Body of pancreas (tissue), 4 donors: ENCODE measurements around the gene ZFPL1. TPM values are rescaled to one million over a fixed set of nuclear protein-coding genes. Genes with fewer than 3 reads are reported as not detected.

ENCODE experiments used
- ATAC-seq: fragments of 150-250 bp; one replicate; pipeline ENCODE4 v1.9.1; 2016
- DNase-seq, 4 donors: peaks; one replicate each; pipeline ENCODE4 v3.0.0-alpha.2; 2019
- H3K27ac ChIP-seq, 4 donors: fragments of 200-600 bp; sonication (generic); 1 replicate in 3 of 4; 2 replicates in 1 of 4; pipeline versions ENCODE4 v1.5.1 to v1.6.1; 2016 to 2019; ENCODE audit warnings: mild to moderate bottlenecking in 1 of 4, mixed read lengths in 1 of 4, moderate library complexity in 1 of 4
- H3K27me3 ChIP-seq, 2 donors: fragments of 200-600 bp; sonication (generic); one replicate each; pipeline ENCODE4 v1.6.0; 2016; ENCODE audit warnings: mild to moderate bottlenecking in 1 of 2
- H3K36me3 ChIP-seq, 2 donors: fragments of 200-600 bp; sonication (generic); replicated peaks in 1 of 2; 2 replicates each; pipeline ENCODE4 v1.5.1; 2016; ENCODE audit warnings: low read depth in 2 of 2; ENCODE audit not compliant: insufficient read depth in 1 of 2
- H3K4me1 ChIP-seq: fragments of 200-600 bp; sonication (generic); one replicate; pipeline ENCODE4 v1.6.0; 2016
- H3K4me3 ChIP-seq, 2 donors: fragments of 200-600 bp; sonication (generic); 1 replicate in 1 of 2; 2 replicates in 1 of 2; pipeline ENCODE4 v1.5.1; 2016 to 2019
- H3K9me3 ChIP-seq, 3 donors: fragments of 200-600 bp; sonication (generic); 1 replicate in 2 of 3; 2 replicates in 1 of 3; pipeline ENCODE4 v1.5.1; 2016
- POLR2A ChIP-seq, 3 donors: fragments of 450-650 bp; IDR thresholded peaks; one replicate each; pipeline ENCODE4 v1.6.1; 2016; ENCODE audit warnings: antibody characterized with exemption in 3 of 3, mild to moderate bottlenecking in 2 of 3
- WGBS, 2 donors: methylation state at CpG; one replicate each; pipeline ENCODE4 v1.1.5; 2017; 5-methylcytosine and 5-hydroxymethylcytosine counted together
- intact Hi-C: fragments of 100-400 bp; cut with DNase I; formaldehyde crosslinking; loops from one replicate; pipeline ENCODE4 v1.15.1; 2023
- total RNA-seq, 2 donors: library from RNA; depleted of rRNA; stranded (reverse); fragments of >200 nt; gene quantifications; one replicate each; pipeline ENCODE4 v1.1.0, GENCODE V29; 2016
- TF ChIP-seq, protein P1 (sequence below), 7 experiments: fragments of 450-650 bp in 4 of 7; fragments of 200-600 bp in 3 of 7; sonication (generic) in 3 of 7; IDR thresholded peaks; one replicate each; pipeline ENCODE4 v1.5.1; 2016 to 2019; ENCODE audit warnings: antibody characterized with exemption in 7 of 7

The ZFPL1 gene
- total RNA-seq, 2 donors from 2014 or later = 23.1 to 29.3 TPM

DNA sequence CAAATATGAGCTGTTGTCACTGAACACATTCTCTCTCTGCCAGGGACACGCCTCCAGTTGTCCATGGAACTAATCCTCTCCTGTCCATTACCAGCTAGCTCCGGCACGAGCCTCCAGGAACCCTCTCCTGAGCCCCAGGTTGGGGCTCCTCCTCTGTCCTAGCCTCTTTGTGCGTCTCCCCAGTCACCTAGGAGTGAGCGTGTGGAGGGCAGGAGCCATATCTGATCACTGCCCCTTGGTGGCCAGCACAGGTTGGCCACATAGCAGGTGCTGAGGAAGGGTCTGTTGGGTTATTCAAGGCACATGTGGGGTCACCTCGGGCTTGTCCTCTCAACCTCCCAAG lies 47.8 kb downstream of the ZFPL1 start:
- WGBS, 2 donors = 28 to 58% methylated on average over 6 of the region's 6 CpGs
- H3K36me3 ChIP-seq = peaks cover 30 to 46% of the 10 kb centered on the region in 2 donors
- H3K27ac ChIP-seq = peak overlapping the region in 1 of 4 donors; percentile 98
- H3K4me3 ChIP-seq = no peak overlapping the region
- H3K9me3 ChIP-seq = no peaks in the 10 kb centered on the region
- no peaks in the 10 kb centered on the region for H3K27me3 ChIP-seq
- DNase-seq (peak in 1 of 4 donors; percentile 14), ATAC-seq (no peak)
- no peak for TF ChIP-seq POLR2A (IDR thresholded peaks at IDR 0.05)
- TF ChIP-seq, protein P1, sequence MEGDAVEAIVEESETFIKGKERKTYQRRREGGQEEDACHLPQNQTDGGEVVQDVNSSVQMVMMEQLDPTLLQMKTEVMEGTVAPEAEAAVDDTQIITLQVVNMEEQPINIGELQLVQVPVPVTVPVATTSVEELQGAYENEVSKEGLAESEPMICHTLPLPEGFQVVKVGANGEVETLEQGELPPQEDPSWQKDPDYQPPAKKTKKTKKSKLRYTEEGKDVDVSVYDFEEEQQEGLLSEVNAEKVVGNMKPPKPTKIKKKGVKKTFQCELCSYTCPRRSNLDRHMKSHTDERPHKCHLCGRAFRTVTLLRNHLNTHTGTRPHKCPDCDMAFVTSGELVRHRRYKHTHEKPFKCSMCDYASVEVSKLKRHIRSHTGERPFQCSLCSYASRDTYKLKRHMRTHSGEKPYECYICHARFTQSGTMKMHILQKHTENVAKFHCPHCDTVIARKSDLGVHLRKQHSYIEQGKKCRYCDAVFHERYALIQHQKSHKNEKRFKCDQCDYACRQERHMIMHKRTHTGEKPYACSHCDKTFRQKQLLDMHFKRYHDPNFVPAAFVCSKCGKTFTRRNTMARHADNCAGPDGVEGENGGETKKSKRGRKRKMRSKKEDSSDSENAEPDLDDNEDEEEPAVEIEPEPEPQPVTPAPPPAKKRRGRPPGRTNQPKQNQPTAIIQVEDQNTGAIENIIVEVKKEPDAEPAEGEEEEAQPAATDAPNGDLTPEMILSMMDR (IDR thresholded peaks at IDR 0.05) = no peak
- intact Hi-C loops = loop anchor here (5.0 kb wide), 1 partner anchor 55 kb away; no protein-coding TSS in a partner anchor
- H3K4me1 ChIP-seq = peaks cover 48% of the 10 kb centered on the region

DNA sequence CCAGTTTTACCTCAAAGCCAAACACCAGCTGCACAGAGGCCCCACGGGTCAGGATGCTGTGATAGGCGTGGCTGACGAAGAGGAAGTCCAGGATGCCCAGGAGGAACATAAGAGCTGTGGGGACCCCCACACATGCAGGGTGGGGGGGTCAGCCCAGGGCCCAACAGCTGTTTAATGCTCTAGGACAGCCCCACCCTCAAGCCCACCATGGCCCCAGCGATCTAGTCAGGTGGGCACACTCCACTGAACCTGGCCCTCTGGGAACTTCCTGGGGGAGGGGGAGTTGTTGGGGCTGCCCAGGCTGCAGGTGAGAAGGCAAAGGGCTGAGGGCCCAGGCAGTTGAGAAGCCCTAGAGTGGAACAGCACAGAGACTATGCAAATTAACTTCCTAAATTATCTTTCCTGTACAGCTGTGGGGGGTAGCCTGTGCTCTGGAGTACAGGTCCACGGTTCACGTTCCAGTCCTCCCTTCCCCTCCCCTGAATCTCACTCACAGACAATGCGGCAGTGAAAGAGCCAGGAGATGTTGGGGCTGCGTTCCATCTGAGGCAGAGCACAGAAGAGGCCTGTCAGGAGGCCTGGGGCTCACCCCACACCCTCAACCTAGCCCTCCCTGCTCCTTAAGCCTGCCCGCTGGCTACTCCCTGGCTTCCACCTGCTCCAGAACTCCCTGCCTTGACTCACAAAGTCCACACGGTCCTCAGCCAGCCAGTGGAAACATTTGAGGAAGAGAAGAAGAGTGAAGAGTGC lies 48.4 kb downstream of the ZFPL1 start:
- intact Hi-C loops = loop anchor here (5.0 kb wide), 1 partner anchor 55 kb away; no protein-coding TSS in a partner anchor
- Histone ChIP-seq H3K27me3 (no peaks in the 10 kb centered on the region), H3K27ac (peak overlapping the region in 3 of 4 donors; percentile 98 to 100 (median 99)), H3K4me1 (peaks cover 49% of the 10 kb centered on the region), H3K9me3 (no peaks in the 10 kb centered on the region), H3K4me3 (no peak overlapping the region), H3K36me3 (peaks cover 30 to 41% of the 10 kb centered on the region in 2 donors)
- DNase-seq (peak in 1 of 4 donors; percentile 11), ATAC-seq (no peak)
- WGBS, 2 donors = 28 to 36% methylated on average over 9 to 10 of the region's 10 CpGs
- no peak for TF ChIP-seq POLR2A (IDR thresholded peaks at IDR 0.05)
- TF ChIP-seq, protein P1 (IDR thresholded peaks at IDR 0.05) = no peak

DNA sequence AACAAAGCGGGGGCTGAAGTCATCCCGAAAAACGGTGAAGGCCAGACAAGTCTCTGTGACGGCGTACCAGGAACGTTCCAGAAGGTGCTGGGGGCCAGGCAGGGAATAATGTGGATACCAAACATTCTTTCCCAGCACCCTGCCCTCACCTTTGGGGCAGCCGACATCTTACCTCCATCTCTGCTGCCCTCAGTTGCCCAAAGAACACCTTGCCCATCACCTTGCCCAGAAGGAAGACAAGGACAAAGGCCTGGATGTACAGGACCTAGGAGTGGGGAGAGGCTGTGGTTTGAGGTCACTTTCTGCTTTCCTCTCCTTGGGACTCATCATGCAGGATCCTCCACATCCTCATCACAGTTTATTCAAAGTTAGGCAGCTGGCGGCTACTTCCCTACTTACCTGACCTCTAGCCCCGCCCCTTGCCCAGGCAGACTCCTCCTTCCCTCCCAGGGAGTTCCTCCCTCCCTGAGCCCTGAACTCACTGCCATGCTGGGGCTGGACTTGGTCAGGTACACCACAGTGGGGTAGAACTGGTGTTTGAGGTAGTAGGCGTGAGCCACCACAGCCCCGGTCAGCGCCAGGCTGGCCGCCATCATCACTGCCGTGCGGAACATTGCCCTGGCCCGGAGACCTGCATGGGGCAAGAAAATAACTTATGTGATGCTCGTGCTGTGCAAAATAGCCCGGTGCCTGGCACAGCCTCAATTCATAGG lies 49.1 kb downstream of the ZFPL1 start:
- TF ChIP-seq, protein P1 (IDR thresholded peaks at IDR 0.05) = no peak
- TF ChIP-seq POLR2A (IDR thresholded peaks at IDR 0.05) = peak; percentile 25 to 61 (median 57)
- ATAC-seq = peak; percentile 16
- Histone ChIP-seq H3K4me3 (peak overlapping the region; percentile 63 to 83), H3K9me3 (no peaks in the 10 kb centered on the region), H3K4me1 (peaks cover 49% of the 10 kb centered on the region), H3K36me3 (peaks cover 27 to 35% of the 10 kb centered on the region in 2 donors), H3K27me3 (no peaks in the 10 kb centered on the region), H3K27ac (peak overlapping the region; percentile 98 to 100 (median 99))
- intact Hi-C loops = loop anchor here (5.0 kb wide), 1 partner anchor 54 kb away; no protein-coding TSS in a partner anchor
- 15 to 23% methylated on average over 13 to 18 of the region's 18 CpGs for WGBS, 2 donors
- DNase-seq = peak; percentile 86 to 91 (median 91)

DNA sequence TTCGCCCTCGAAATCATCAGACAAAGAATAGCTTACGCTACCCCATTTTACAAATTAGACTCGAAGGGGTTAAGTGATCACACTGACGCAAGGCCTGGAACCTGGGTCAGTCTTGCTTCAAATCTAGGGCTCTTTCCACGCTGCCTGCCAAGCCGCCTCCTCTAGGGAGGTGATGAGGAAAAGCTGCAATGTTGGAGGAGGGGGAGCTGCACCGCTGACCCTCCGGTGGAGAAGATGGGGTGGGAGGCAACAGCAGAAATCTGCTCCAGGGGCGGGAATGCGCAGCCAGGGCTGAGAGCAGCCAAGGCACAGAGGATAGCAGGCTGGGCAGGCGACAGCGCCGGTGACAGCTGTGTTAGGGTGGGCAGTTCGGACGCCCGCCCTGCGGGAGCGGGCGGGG lies 49.7 kb downstream of the ZFPL1 start:
- peaks cover 21 to 31% of the 10 kb centered on the region in 2 donors for H3K36me3 ChIP-seq
- intact Hi-C loops = loop anchor here (5.0 kb wide), 1 partner anchor 54 kb away; no protein-coding TSS in a partner anchor
- peaks cover 49% of the 10 kb centered on the region for H3K4me1 ChIP-seq
- H3K27ac ChIP-seq = peak overlapping the region; percentile 98 to 100 (median 99)
- H3K4me3 ChIP-seq = peak overlapping the region; percentile 63 to 83
- ATAC-seq = no peak
- WGBS, 2 donors = 0 to 2% methylated on average over 11 to 19 of the region's 20 CpGs
- TF ChIP-seq POLR2A (IDR thresholded peaks at IDR 0.05) = no peak
- TF ChIP-seq, protein P1 (IDR thresholded peaks at IDR 0.05) = no peak
- no peaks in the 10 kb centered on the region for H3K9me3 ChIP-seq
- peak in 3 of 4 donors; percentile 52 to 64 (median 54) for DNase-seq
- no peaks in the 10 kb centered on the region for H3K27me3 ChIP-seq
